Glomerular visceral epithelial cell (primary cell): ENCODE data around the gene NPR3.
A peak's percentile ranks its signal among the peaks of the same experiment; 100 is the strongest.

Source experiments
- DNase-seq: peaks from one replicate; pipeline ENCODE4 v3.0.0-alpha.2; 2016; ENCODE audit errors: extremely low spot score

Gene NPR3

GRCh38 chr5:32805971-32806638, 95.0 kb downstream of the NPR3 start:
- peak; percentile 69 for DNase-seq

- DNase-seq: no peak
Observed at GRCh38 chr5:32808783-32809182, 97.7 kb downstream of the NPR3 start.

- peak; percentile 45 for DNase-seq
Observed at GRCh38 chr5:32810804-32811203, 99.7 kb downstream of the NPR3 start.

- no peak for DNase-seq
Observed at GRCh38 chr5:32812399-32812798, 101.3 kb downstream of the NPR3 start.

- no peak for DNase-seq
Observed at GRCh38 chr5:32814141-32814540, 103.0 kb downstream of the NPR3 start.

GRCh38 chr5:32814620-32815019, 103.5 kb downstream of the NPR3 start:
- DNase-seq: peak; percentile 53

GRCh38 chr5:32827981-32828380, 116.9 kb downstream of the NPR3 start:
- no peak for DNase-seq

- no peak for DNase-seq
Observed at GRCh38 chr5:32828492-32828891, 117.4 kb downstream of the NPR3 start.

- peak; percentile 15 for DNase-seq
Observed at GRCh38 chr5:32831624-32832023, 120.5 kb downstream of the NPR3 start.

GRCh38 chr5:32833127-32833526, 122.0 kb downstream of the NPR3 start:
- DNase-seq: no peak

- no peak for DNase-seq
Observed at GRCh38 chr5:32833663-32834062, 122.5 kb downstream of the NPR3 start.

GRCh38 chr5:32834251-32834650, 123.1 kb downstream of the NPR3 start:
- DNase-seq: no peak

- DNase-seq: no peak
Observed at GRCh38 chr5:32836176-32836575, 125.1 kb downstream of the NPR3 start.

- DNase-seq: no peak
Observed at GRCh38 chr5:32837211-32837610, 126.1 kb downstream of the NPR3 start.

- no peak for DNase-seq
Observed at GRCh38 chr5:32839106-32839505, 128.0 kb downstream of the NPR3 start.

GRCh38 chr5:32840606-32841005, 129.5 kb downstream of the NPR3 start:
- DNase-seq: no peak
